ENCODE measurements around the gene SORCS2.

The SORCS2 gene

GRCh38 chr4:7781993-7782392, 589.7 kb downstream of the SORCS2 start:
- ATAC-seq (ENCODE audit: insufficient read depth, low read depth) (no peak), DNase-seq (no peak)
- Histone ChIP-seq H3K9ac (ENCODE audit: low read depth, low read length) (no peak overlapping the region), H3K79me2 (ENCODE audit: insufficient read depth, low read length) (no peaks in the 10 kb centered on the region), H4K20me1 (ENCODE audit: insufficient read depth, low read length) (no peaks in the 10 kb centered on the region), H3K36me3 (ENCODE audit: insufficient read depth, low read length) (no peaks in the 10 kb centered on the region), H3K4me1 (ENCODE audit: insufficient read depth, low read length) (peaks cover 7% of the 10 kb centered on the region; the same call in 1 of the 2 replicates), H3K9me3 (ENCODE audit: insufficient read depth, low read length, severe bottlenecking) (no peaks in the 10 kb centered on the region), H2AFZ (ENCODE audit: low read depth, low read length) (no peak overlapping the region), H3K27ac (ENCODE audit: low read length) (no peak overlapping the region), H3K27me3 (ENCODE audit: insufficient read depth, low read length, poor library complexity) (peaks cover 4% of the 10 kb centered on the region), H3K4me3 (ENCODE audit: low read depth in 1 of 2, low read length in 2 of 2) (no peak overlapping the region), H3K4me2 (ENCODE audit: insufficient read depth, low read length) (no peak overlapping the region)
- TF ChIP-seq, protein P1, sequence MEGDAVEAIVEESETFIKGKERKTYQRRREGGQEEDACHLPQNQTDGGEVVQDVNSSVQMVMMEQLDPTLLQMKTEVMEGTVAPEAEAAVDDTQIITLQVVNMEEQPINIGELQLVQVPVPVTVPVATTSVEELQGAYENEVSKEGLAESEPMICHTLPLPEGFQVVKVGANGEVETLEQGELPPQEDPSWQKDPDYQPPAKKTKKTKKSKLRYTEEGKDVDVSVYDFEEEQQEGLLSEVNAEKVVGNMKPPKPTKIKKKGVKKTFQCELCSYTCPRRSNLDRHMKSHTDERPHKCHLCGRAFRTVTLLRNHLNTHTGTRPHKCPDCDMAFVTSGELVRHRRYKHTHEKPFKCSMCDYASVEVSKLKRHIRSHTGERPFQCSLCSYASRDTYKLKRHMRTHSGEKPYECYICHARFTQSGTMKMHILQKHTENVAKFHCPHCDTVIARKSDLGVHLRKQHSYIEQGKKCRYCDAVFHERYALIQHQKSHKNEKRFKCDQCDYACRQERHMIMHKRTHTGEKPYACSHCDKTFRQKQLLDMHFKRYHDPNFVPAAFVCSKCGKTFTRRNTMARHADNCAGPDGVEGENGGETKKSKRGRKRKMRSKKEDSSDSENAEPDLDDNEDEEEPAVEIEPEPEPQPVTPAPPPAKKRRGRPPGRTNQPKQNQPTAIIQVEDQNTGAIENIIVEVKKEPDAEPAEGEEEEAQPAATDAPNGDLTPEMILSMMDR (IDR thresholded peaks at IDR 0.05; ENCODE audit: borderline replicate concordance, extremely low read depth, low read length, poor library complexity, severe bottlenecking) = no peak
- no peak for TF ChIP-seq EZH2 (IDR thresholded peaks at IDR 0.05; ENCODE audit: borderline replicate concordance, low read depth, low read length, severe bottlenecking)

DNA sequence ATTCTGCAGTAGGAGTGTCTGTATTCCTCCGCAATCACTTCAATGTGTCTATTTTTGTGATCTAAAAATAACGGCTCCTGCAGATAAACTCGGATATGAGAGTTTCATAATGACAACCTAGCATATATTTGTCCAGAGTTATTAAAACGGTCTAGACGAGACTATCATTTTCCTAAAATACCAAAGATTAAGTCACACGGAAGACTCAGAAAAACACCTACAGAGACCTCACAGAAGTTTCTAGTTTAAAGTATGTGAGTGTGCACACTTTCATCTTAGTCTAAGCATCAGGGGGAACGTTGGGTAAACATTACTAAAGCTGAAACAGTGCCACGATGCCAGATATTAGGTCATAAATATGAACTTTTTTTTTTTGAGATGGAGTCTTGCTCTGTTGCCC, 590.4 kb downstream of the SORCS2 start:
- no peak overlapping the region for H3K9ac ChIP-seq (ENCODE audit: low read depth, low read length)
- no peak overlapping the region for H3K27ac ChIP-seq (ENCODE audit: low read length)
- DNase-seq (no peak), ATAC-seq (ENCODE audit: insufficient read depth, low read depth) (no peak)
- no peaks in the 10 kb centered on the region for H3K36me3 ChIP-seq (ENCODE audit: insufficient read depth, low read length)
- peaks cover 2% of the 10 kb centered on the region for H3K27me3 ChIP-seq (ENCODE audit: insufficient read depth, low read length, poor library complexity)
- no peak overlapping the region for H3K4me2 ChIP-seq (ENCODE audit: insufficient read depth, low read length)
- H4K20me1 ChIP-seq (ENCODE audit: insufficient read depth, low read length) = no peaks in the 10 kb centered on the region
- H2AFZ ChIP-seq (ENCODE audit: low read depth, low read length) = no peak overlapping the region
- no peaks in the 10 kb centered on the region for H3K9me3 ChIP-seq (ENCODE audit: insufficient read depth, low read length, severe bottlenecking)
- no peaks in the 10 kb centered on the region for H3K79me2 ChIP-seq (ENCODE audit: insufficient read depth, low read length)
- no peak overlapping the region for H3K4me3 ChIP-seq (ENCODE audit: low read depth in 1 of 2, low read length in 2 of 2)
- peaks cover 7% of the 10 kb centered on the region; the same call in 1 of the 2 replicates for H3K4me1 ChIP-seq (ENCODE audit: insufficient read depth, low read length)
- TF ChIP-seq, protein P1 (IDR thresholded peaks at IDR 0.05; ENCODE audit: borderline replicate concordance, extremely low read depth, low read length, poor library complexity, severe bottlenecking) = no peak
- TF ChIP-seq EZH2 (IDR thresholded peaks at IDR 0.05; ENCODE audit: borderline replicate concordance, low read depth, low read length, severe bottlenecking) = no peak

- Histone ChIP-seq H3K27me3 (ENCODE audit: insufficient read depth, low read length, poor library complexity) (peaks cover 2% of the 10 kb centered on the region), H3K9ac (ENCODE audit: low read depth, low read length) (no peak overlapping the region), H3K4me1 (ENCODE audit: insufficient read depth, low read length) (peaks cover 5% of the 10 kb centered on the region; the same call in 1 of the 2 replicates)
These were observed 591.2 kb downstream of the SORCS2 start for GRCh38 chr4:7783541-7783940.

More at GRCh38 chr4:7783541-7783940, 591.2 kb downstream of the SORCS2 start:
- no peak overlapping the region for H3K4me3 ChIP-seq (ENCODE audit: low read depth in 1 of 2, low read length in 2 of 2)
- no peak overlapping the region for H3K4me2 ChIP-seq (ENCODE audit: insufficient read depth, low read length)
- no peaks in the 10 kb centered on the region for H3K36me3 ChIP-seq (ENCODE audit: insufficient read depth, low read length)
- DNase-seq = no peak
- H2AFZ ChIP-seq (ENCODE audit: low read depth, low read length) = no peak overlapping the region
- H3K79me2 ChIP-seq (ENCODE audit: insufficient read depth, low read length) = no peaks in the 10 kb centered on the region
- TF ChIP-seq, protein P1 (IDR thresholded peaks at IDR 0.05; ENCODE audit: borderline replicate concordance, extremely low read depth, low read length, poor library complexity, severe bottlenecking) = no peak
- TF ChIP-seq EZH2 (IDR thresholded peaks at IDR 0.05; ENCODE audit: borderline replicate concordance, low read depth, low read length, severe bottlenecking) = no peak
- H4K20me1 ChIP-seq (ENCODE audit: insufficient read depth, low read length) = no peaks in the 10 kb centered on the region
- no peaks in the 10 kb centered on the region for H3K9me3 ChIP-seq (ENCODE audit: insufficient read depth, low read length, severe bottlenecking)
- H3K27ac ChIP-seq (ENCODE audit: low read length) = no peak overlapping the region
- ATAC-seq (ENCODE audit: insufficient read depth, low read depth) = no peak
